Stimulated activated CD8-positive, alpha-beta memory T cell treated with anti-CD3 and anti-CD28 coated beads, Interleukin-15, amount 100 ng/mL, for 24 hours (primary cell): ENCODE measurements around the gene USP19.

Experiments
- DNase-seq: peaks from one replicate; pipeline ENCODE4 v3.0.0-alpha.2; 2020; ENCODE audit warnings: low read depth

The USP19 gene

GRCh38 chr3:49132437-49133225 is 12.0 kb upstream of the USP19 start, which contains the start of gene LAMB2:
Gene LAMB2, minus strand, starts transcription at chr3:49133050. Its CDS starts 183 bp downstream, at chr3:49132867.
- DNase-seq: no peak

GRCh38 chr3:49132073-49132436 is 11.4 kb upstream of the USP19 start:
- DNase-seq: no peak

GRCh38 chr3:49131576-49131975 is 11.0 kb upstream of the USP19 start:
- no peak for DNase-seq

GRCh38 chr3:49131040-49131439 is 10.4 kb upstream of the USP19 start:
- DNase-seq: no peak

- no peak for DNase-seq
These were observed 4.5 kb upstream of the USP19 start for GRCh38 chr3:49124991-49125670.

GRCh38 chr3:49124203-49124602 is 3.6 kb upstream of the USP19 start:
- DNase-seq: no peak

- DNase-seq: no peak
These were observed 3.1 kb upstream of the USP19 start for GRCh38 chr3:49123687-49124086.

- no peak for DNase-seq
These were observed 2.4 kb upstream of the USP19 start for GRCh38 chr3:49122886-49123545.

- DNase-seq: no peak
These were observed 1.8 kb upstream of the USP19 start for GRCh38 chr3:49122451-49122850.

GRCh38 chr3:49122022-49122421 is 1.4 kb upstream of the USP19 start:
- no peak for DNase-seq

GRCh38 chr3:49121132-49121736 is 611 bp upstream of the USP19 start:
- no peak for DNase-seq

GRCh38 chr3:49120096-49120437 is 556 bp downstream of the USP19 start:
- DNase-seq: no peak

GRCh38 chr3:49119439-49119838 is 1.2 kb downstream of the USP19 start:
- DNase-seq: no peak

- DNase-seq: no peak
These were observed 1.6 kb downstream of the USP19 start for GRCh38 chr3:49119036-49119435.

- no peak for DNase-seq
These were observed 8.4 kb downstream of the USP19 start for GRCh38 chr3:49112262-49112661.

- DNase-seq: no peak
These were observed 9.3 kb downstream of the USP19 start for GRCh38 chr3:49111347-49111746.

GRCh38 chr3:49110780-49111179 is 9.8 kb downstream of the USP19 start:
- DNase-seq: no peak

GRCh38 chr3:49108346-49108745 is 12.3 kb downstream of the USP19 start:
- no peak for DNase-seq

- peak; percentile 72 for DNase-seq
These were observed 16.0 kb downstream of the USP19 start, which contains the start of gene QARS1 for GRCh38 chr3:49104427-49105291. Gene QARS1, minus strand, starts transcription at chr3:49104757. Its CDS starts 24 bp downstream, at chr3:49104733.

GRCh38 chr3:49104052-49104426 is 16.6 kb downstream of the USP19 start:
- DNase-seq: no peak

- no peak for DNase-seq
These were observed 20.5 kb downstream of the USP19 start for GRCh38 chr3:49100046-49100615.
